ENCODE data around the gene CFAP97D1.

Gene CFAP97D1

GRCh38 chr17:43799047-43799446, 18.8 kb downstream of the CFAP97D1 start:
- H3K27ac ChIP-seq (replicated peaks), result no peak overlapping the region
- peaks cover 5% of the 10 kb centered on the region for H3K27me3 ChIP-seq (ENCODE audit: insufficient read depth, poor library complexity, severe bottlenecking)
- TF ChIP-seq GABPA (IDR thresholded peaks at IDR 0.05; ENCODE audit: low read depth), result no peak
- no peak for TF ChIP-seq POLR2AphosphoS5 (IDR thresholded peaks at IDR 0.05; ENCODE audit: low read depth)
- TF ChIP-seq SPI1 (IDR thresholded peaks at IDR 0.05; ENCODE audit: borderline replicate concordance, low read depth), result no peak
- no peak for TF ChIP-seq REST (IDR thresholded peaks at IDR 0.05; ENCODE audit: insufficient replicate concordance, low read depth)
- TF ChIP-seq, protein P1, sequence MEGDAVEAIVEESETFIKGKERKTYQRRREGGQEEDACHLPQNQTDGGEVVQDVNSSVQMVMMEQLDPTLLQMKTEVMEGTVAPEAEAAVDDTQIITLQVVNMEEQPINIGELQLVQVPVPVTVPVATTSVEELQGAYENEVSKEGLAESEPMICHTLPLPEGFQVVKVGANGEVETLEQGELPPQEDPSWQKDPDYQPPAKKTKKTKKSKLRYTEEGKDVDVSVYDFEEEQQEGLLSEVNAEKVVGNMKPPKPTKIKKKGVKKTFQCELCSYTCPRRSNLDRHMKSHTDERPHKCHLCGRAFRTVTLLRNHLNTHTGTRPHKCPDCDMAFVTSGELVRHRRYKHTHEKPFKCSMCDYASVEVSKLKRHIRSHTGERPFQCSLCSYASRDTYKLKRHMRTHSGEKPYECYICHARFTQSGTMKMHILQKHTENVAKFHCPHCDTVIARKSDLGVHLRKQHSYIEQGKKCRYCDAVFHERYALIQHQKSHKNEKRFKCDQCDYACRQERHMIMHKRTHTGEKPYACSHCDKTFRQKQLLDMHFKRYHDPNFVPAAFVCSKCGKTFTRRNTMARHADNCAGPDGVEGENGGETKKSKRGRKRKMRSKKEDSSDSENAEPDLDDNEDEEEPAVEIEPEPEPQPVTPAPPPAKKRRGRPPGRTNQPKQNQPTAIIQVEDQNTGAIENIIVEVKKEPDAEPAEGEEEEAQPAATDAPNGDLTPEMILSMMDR (IDR thresholded peaks at IDR 0.05; ENCODE audit: insufficient read depth, low read length), result no peak
- H3K4me3 ChIP-seq (replicated peaks; ENCODE audit: insufficient read depth, low read length), result no peak overlapping the region
- no peak for DNase-seq (ENCODE audit: low read depth in 1 of 2, low spot score in 1 of 2)

- DNase-seq (ENCODE audit: low read depth in 1 of 2, low spot score in 1 of 2), result no peak
- TF ChIP-seq POLR2AphosphoS5 (IDR thresholded peaks at IDR 0.05; ENCODE audit: low read depth) (no peak), GABPA (IDR thresholded peaks at IDR 0.05; ENCODE audit: low read depth) (no peak)
- TF ChIP-seq, protein P1 (IDR thresholded peaks at IDR 0.05; ENCODE audit: insufficient read depth, low read length), result no peak
- peaks cover 5% of the 10 kb centered on the region for H3K27me3 ChIP-seq (ENCODE audit: insufficient read depth, poor library complexity, severe bottlenecking)
- no peak overlapping the region for H3K4me3 ChIP-seq (replicated peaks; ENCODE audit: insufficient read depth, low read length)
- no peak overlapping the region for H3K27ac ChIP-seq (replicated peaks)
These were observed 20.5 kb downstream of the CFAP97D1 start for GRCh38 chr17:43800736-43801135.

DNA sequence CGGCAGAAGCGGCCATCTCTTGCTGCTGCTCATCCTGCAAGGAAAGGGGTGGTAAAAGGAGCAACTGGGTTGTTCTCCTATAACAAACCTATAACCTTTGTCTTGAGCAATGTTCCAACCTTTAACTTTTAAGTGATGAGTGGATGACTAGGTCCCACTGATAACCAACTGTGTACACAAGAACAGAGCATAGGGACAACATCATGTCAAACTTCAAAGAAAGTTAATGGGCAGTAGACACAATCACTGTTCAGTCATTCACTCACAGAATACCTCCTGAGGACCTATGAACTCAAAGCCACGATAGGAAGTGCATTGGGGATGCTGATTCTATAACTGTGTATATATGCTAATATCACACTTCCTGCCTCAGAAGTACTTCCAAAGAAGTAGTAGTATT, 21.6 kb downstream of the CFAP97D1 start:
- Histone ChIP-seq H3K27me3 (ENCODE audit: insufficient read depth, poor library complexity, severe bottlenecking) (peaks cover 5% of the 10 kb centered on the region), H3K27ac (replicated peaks) (no peak overlapping the region), H3K4me3 (replicated peaks; ENCODE audit: insufficient read depth, low read length) (no peak overlapping the region)
- no peak for DNase-seq (ENCODE audit: low read depth in 1 of 2, low spot score in 1 of 2)
- TF ChIP-seq REST (IDR thresholded peaks at IDR 0.05; ENCODE audit: insufficient replicate concordance, low read depth), result no peak
- TF ChIP-seq, protein P1 (IDR thresholded peaks at IDR 0.05; ENCODE audit: insufficient read depth, low read length), result no peak
- TF ChIP-seq SPI1 (IDR thresholded peaks at IDR 0.05; ENCODE audit: borderline replicate concordance, low read depth), result no peak
- TF ChIP-seq GABPA (IDR thresholded peaks at IDR 0.05; ENCODE audit: low read depth), result no peak
- no peak for TF ChIP-seq POLR2AphosphoS5 (IDR thresholded peaks at IDR 0.05; ENCODE audit: low read depth)

- no peak for DNase-seq (ENCODE audit: low read depth in 1 of 2, low spot score in 1 of 2)
- H3K27ac ChIP-seq (replicated peaks), result no peak overlapping the region
- H3K27me3 ChIP-seq (ENCODE audit: insufficient read depth, poor library complexity, severe bottlenecking), result peaks cover 5% of the 10 kb centered on the region
- TF ChIP-seq GABPA (IDR thresholded peaks at IDR 0.05; ENCODE audit: low read depth) (no peak), REST (IDR thresholded peaks at IDR 0.05; ENCODE audit: insufficient replicate concordance, low read depth) (no peak), SPI1 (IDR thresholded peaks at IDR 0.05; ENCODE audit: borderline replicate concordance, low read depth) (no peak), POLR2AphosphoS5 (IDR thresholded peaks at IDR 0.05; ENCODE audit: low read depth) (no peak)
- TF ChIP-seq, protein P1 (IDR thresholded peaks at IDR 0.05; ENCODE audit: insufficient read depth, low read length), result no peak
- no peak overlapping the region for H3K4me3 ChIP-seq (replicated peaks; ENCODE audit: insufficient read depth, low read length)
These were observed 23.5 kb downstream of the CFAP97D1 start for GRCh38 chr17:43803758-43804157.

All from HL-60 (cell line).